ENCODE measurements around the gene UBAP2. TPM values are rescaled to one million over a fixed set of nuclear protein-coding genes. Genes with fewer than 3 reads are reported as not detected.

UBAP2 gene
- 14.8 and 19.7 TPM in 2 replicates for total RNA-seq

GRCh38 chr9:34048727-34049629 lies at the start of gene UBAP2:
UBAP2 (minus strand) TSS chr9:34048887; CDS start chr9:34017148, 31,739 bp downstream.

Other genes starting within 250 kb of the UBAP2 start
- 15.2 and 18.1 TPM in 2 replicates for gene UBE2R2, start 231.7 kb downstream of the UBAP2 start, total RNA-seq
- 7.8 and 9.3 TPM in 2 replicates for gene DCAF12, start 77.8 kb upstream of the UBAP2 start, total RNA-seq
- 26.3 and 29.3 TPM in 2 replicates for gene UBAP1, start 130.2 kb upstream of the UBAP2 start, total RNA-seq

All from smooth muscle cell of bladder (primary cell).